Activated T-cell treated with anti-CD3 and anti-CD28 coated beads for 1 hour (primary cell): ENCODE data around the gene KLK13.
A peak's percentile ranks its signal among the peaks of the same experiment; 100 is the strongest.

Experiments
- DNase-seq: peaks from one replicate; pipeline ENCODE4 v3.0.0-alpha.2; 2020; ENCODE audit warnings: low read depth

The KLK13 gene

GRCh38 chr19:51019544-51019925, 45.4 kb downstream of the KLK13 start, which contains the start of gene KLK10:
Gene KLK10, minus strand, starts transcription at chr19:51019709. Its CDS starts 579 bp downstream, at chr19:51019130.
- no peak for DNase-seq

DNA sequence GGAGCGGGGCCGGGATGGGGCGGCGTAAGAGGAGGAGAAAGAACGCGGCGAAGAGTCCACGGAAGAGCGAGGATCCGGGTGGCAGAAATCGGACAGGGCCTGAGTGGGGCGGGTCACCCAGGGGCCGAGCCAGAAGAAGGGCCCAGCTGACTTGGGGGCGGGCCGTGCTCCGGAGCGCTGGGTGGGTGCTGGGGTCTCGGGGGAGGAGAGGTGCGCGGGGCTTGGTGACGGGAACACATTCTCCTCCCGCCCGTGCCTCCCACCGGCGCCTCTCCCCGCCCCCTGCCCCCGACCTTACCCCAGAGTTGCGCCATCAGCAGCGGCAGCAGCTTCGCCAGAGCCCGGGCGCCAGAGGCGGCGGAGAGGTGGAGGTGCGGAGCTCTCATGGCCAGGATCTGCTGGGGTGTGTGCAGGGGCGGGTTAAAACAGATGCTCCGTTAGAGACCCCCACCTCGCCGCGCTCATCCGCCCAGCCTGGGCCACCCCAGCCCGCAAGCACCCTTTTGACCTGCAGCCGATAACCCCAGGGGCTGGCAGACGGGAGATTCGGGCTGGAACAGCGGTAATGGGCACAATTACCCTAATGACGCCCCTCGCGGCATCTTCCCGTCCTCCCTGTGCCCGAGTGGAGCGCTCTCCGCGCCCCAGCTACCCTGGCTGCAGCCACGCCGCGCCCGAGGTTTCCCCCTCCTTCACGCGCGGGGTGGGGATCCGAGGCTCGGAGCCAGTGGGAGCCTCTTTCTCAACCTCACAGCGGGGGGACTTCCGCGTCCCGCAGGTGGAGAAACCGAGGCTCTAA, 45.9 kb downstream of the KLK13 start:
- no peak for DNase-seq

GRCh38 chr19:51016798-51017683, 47.9 kb downstream of the KLK13 start:
- peak; percentile 54 for DNase-seq

- no peak for DNase-seq
These were observed 49.1 kb downstream of the KLK13 start for GRCh38 chr19:51015691-51016267.

DNA sequence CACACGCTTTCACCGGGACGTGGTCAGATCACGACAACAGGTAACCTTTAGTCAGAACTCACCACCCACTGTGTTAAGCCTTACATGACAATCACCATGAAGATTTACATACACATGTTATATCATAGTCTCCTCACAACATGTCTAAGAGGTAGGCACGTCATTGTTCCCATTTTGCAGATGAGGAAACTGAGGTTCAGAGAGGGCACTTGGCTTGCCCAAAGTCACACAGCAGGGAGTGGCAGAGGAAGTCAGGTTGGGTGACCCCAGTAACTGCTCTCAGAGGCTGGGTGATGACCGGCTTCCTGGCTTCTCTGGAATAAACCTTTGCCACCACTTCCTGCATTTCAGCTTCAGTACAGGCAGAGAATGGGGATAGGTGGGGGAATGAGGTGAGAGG, 50.6 kb downstream of the KLK13 start:
- DNase-seq: no peak

- DNase-seq: no peak
These were observed 52.2 kb downstream of the KLK13 start for GRCh38 chr19:51012661-51013190.

DNA sequence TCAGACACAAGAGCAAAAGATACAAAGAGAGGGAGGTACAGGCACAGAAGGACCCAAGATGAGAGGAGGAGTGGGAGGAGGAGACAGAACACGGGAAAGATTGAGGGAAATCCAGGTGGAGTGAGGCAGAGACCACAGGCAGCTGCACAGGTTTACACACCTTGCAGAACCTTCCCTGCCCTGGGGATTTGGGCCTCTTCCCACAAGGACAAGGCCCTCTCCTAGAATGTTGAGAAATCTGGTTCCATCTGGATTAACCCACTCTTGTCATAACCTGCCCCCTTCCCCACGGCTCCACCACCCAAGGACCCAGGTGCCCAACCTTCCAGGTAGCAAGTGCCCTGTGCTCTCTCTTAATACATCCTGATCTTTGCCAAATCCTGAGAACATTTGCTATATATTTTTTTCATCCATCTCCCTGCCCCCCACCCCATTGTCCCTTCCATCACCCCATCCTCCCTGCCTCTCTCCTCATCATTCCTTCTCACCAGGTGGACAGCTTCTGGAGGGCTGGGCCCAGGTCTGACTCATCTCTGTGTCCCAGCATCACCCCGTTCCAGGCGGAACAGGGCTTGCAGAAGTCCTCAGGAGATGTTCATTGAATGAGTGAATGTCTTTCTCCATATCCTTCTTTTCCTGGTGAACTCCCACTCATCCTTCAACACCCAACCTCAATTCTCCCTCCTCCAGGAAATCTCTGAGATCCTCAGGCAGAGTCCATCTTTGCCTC, 54.7 kb downstream of the KLK13 start:
- no peak for DNase-seq

DNA sequence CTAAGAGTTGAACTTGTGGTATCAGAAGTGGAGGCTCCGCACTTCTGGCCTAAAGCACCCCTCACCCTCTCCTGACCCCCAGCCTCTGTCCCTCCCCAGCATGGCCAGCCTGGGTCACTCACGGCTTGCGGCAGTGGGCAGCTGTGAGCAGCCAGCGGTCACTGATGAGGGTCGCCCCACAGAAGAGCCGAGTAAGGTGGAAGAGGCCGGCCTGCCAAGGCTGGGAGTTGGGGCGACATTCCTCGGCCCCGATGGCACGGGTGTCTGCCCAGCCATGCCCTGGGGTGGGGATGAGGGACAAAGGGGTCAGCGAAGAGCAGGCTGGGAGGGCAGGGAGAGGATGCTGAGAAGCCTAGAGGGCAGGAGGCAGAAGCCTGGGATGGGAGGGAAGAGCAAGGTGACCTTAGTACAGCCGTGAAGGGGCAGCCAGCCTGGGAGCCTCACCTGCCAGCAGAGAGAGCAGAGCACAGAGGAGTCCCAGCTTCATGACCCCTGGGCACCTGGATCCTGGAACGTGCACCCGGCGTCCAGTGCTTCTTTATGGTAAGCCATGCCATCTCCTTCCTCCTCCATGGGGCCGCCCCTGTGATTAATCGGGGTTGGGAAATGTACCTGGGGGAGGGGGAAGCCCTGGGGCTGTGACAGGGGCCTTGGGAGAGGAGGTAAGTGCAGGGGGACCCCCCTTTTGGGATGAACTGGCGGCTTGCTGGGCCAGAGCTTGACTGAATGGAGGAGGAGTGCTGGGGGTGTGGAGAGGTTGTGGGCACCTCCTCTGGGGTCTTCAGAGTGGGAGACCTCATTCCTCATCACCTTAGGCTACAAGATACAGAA, 55.6 kb downstream of the KLK13 start:
- DNase-seq: no peak

DNA sequence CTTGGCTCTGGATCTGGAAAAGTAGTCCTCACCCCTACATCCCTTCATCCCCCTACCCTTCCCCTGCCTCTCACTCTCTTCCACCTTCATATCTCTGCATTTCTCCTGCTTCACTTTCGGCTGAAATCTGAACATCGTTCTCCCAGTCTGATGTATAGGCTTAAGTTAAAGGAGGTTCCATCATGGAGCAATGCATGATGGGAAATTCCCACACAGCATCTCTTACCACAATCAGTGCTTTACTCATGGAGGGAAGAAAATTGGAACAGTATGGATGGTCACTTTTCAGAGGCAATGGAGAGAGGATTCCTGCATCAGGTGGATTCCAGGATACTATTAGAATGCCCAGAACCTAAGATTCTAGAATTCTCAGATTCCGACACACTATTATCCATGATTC, 57.4 kb downstream of the KLK13 start:
- DNase-seq: no peak

GRCh38 chr19:51006406-51006805, 58.5 kb downstream of the KLK13 start:
- DNase-seq: no peak
